Stimulated activated CD4-positive, alpha-beta T cell treated with anti-CD3 and anti-CD28 coated beads, TNF-alpha, amount 100 ng/mL, for 24 hours (primary cell): ENCODE data around the gene TPX2.

Source experiments
- DNase-seq, 3 experiments: peaks; one replicate each; pipeline ENCODE4 v3.0.0-alpha.2; 2020; ENCODE audit warnings: low read depth in 3 of 3

The TPX2 gene

GRCh38 chr20:31738729-31739549 is at the start of gene TPX2:
Gene TPX2 (plus strand): TSS chr20:31739290. CDS start chr20:31757477, 18,187 bp downstream.
- peak; percentile 79 to 90 (median 82) for DNase-seq

- DNase-seq, result no peak
Measured at GRCh38 chr20:31690124-31690666, 48.9 kb upstream of the TPX2 start.

- DNase-seq, result no peak
Measured at GRCh38 chr20:31691646-31692275, 47.3 kb upstream of the TPX2 start.

- no peak for DNase-seq
Measured at GRCh38 chr20:31693402-31693801, 45.7 kb upstream of the TPX2 start.

GRCh38 chr20:31693987-31694661 is 45.0 kb upstream of the TPX2 start:
- DNase-seq, result no peak

- no peak for DNase-seq
Measured at GRCh38 chr20:31694842-31695593, 44.1 kb upstream of the TPX2 start.

- no peak for DNase-seq
Measured at GRCh38 chr20:31695849-31696804, 43.0 kb upstream of the TPX2 start.

- DNase-seq, result no peak
Measured at GRCh38 chr20:31698243-31698802, 40.8 kb upstream of the TPX2 start.

- no peak for DNase-seq
Measured at GRCh38 chr20:31698803-31699718, 40.0 kb upstream of the TPX2 start.

- DNase-seq, result no peak
Measured at GRCh38 chr20:31699801-31700728, 39.0 kb upstream of the TPX2 start.

GRCh38 chr20:31700747-31701146 is 38.3 kb upstream of the TPX2 start:
- no peak for DNase-seq

GRCh38 chr20:31701591-31701990 is 37.5 kb upstream of the TPX2 start:
- DNase-seq, result no peak

GRCh38 chr20:31704225-31705119 is 34.6 kb upstream of the TPX2 start:
- DNase-seq, result no peak

GRCh38 chr20:31705191-31705590 is 33.9 kb upstream of the TPX2 start:
- DNase-seq, result no peak

- no peak for DNase-seq
Measured at GRCh38 chr20:31705598-31706597, 33.2 kb upstream of the TPX2 start.
